ENCODE data around the gene SPOP.

GRCh38 chr17:49587366-49588073 is 90.4 kb downstream of the SPOP start:
- TF ChIP-seq CTCF (conservative IDR thresholded peaks at IDR 0.05; ENCODE audit: low read depth in 2 of 2) (no peak), EZH2 (IDR thresholded peaks at IDR 0.05; ENCODE audit: low read depth, unreplicated experiment) (no peak), REST (IDR thresholded peaks at IDR 0.05; ENCODE audit: unreplicated experiment) (no peak), POLR2AphosphoS5 (IDR thresholded peaks at IDR 0.05; ENCODE audit: low read depth) (no peak), EZH2phosphoT487 (IDR thresholded peaks at IDR 0.05; ENCODE audit: unreplicated experiment) (no peak), STAT1 (IDR thresholded peaks at IDR 0.05; ENCODE audit: unreplicated experiment) (no peak), NANOG (IDR thresholded peaks at IDR 0.05; ENCODE audit: borderline replicate concordance) (no peak), CREB1 (CRISPR knock-in tag; IDR thresholded peaks at IDR 0.05; ENCODE audit: low read depth) (no peak), ZNF462 (CRISPR knock-in tag; IDR thresholded peaks at IDR 0.05) (no peak), ZNF331 (CRISPR knock-in tag; IDR thresholded peaks at IDR 0.05; ENCODE audit: low read depth) (no peak), JUNB (IDR thresholded peaks at IDR 0.05; ENCODE audit: unreplicated experiment) (no peak), ETS1 (IDR thresholded peaks at IDR 0.05) (no peak)

All from GM23338 (cell line).